DMS79 (cell line): ENCODE data around the gene PCDH19.

Experiments
- DNase-seq: peaks from one replicate; lab custom pipeline; 2025; lab: John Stamatoyannopoulos, UW

The PCDH19 gene

DNA sequence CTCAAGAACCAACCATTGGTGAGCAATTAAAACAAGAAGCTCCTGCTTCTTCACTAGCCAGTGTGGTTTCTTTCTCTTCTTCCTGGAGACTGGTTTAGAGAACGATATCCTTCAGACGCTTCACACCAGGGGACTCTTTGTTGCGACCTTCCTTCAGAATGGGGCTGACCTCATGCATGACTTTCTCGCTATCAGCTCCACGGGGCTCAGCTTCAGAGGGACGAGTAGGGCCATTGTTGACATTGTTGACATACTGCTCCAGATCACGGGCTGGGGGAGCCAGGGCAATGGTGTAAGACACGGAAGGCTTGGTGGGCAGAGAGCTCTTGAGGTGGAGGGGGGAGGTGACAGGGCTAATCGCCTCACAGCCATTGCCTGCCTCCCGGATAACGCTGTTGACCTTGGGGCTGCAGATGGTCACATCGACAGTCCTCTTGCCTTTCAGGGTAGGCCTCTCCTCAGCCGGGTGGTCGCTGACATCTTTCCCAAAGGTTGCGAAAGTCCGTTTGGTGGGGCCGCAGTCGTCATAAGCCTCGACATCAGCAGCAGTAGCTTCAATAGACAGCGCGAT, 113.8 kb downstream of the PCDH19 start:
- no peak for DNase-seq

DNA sequence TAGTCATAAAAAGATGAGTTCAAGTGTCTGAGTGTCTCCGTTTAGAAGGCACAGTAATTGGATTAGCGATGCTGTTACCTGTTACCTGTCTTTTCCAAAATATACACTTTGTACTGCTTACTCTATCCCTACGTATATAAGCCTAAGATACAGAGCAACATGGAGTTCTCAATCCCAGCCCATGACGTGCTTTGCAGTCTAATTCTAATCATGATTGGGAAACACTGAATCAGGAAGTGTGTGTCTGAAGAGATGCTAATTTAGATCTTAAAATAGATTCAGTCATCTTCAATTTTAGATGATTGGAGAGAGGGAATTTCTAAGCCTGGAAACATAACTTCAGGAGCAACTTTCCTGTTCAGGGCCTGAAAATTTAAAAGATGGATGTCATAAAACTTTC, 115.1 kb downstream of the PCDH19 start:
- DNase-seq, result no peak

DNA sequence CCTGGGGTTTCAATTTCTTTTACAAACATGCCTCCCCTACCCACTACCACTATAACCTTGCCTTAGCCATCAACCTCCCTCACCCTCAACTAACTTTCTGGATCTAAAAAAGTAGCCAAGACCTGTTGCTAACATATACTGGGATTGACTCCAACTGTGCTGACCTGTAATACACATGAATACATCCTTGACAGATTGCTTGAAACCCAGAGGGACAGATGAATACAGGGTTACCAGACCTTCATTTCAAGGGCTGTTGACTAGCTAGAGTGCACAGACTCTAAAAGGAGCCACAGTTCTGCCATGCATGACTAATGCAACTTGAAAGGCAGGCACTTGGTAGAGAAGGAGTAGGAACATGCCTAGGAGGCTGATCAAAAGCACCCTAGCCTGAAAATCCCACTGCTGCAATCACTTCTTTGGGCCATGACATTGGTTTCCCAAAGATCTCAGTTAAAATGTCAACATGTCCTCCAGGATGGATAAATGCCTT, 121.0 kb downstream of the PCDH19 start:
- DNase-seq, result no peak

DNA sequence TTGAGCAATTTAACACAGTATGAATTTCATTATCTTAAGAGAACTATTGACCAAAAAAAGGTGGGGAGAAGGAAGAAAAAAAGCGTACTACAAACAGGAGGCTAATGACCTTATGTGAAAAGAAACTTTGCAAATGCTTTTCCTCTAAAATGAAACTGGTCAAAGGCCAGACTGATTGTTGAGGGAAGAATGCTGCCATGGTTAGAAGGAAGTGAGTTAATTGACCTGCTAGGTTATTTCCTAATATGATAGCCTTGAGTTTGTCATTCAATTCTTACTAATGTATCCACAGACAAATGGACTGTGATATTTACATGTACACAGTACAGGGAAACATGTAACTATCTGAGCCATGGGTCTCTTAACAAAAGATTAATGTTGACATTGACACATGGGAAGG, 132.8 kb downstream of the PCDH19 start:
- no peak for DNase-seq

DNA sequence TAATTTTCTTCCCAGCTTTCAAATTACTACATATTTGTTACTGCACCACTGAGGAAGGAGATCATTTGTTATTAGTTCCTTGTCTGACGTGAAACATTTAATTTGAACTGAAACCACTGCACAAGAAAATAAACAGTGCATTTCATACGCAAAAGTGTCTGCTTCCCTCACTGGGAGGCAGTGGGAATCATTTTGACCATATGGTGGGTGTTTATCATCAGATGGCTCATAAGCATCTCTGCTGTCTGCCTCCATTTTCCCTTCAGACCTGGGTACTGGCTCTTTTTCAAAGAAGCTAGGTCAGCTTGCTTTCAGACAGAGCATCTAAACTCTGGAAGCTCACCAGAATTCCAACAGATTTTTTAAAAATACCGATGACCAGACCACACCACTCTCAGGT, 135.2 kb downstream of the PCDH19 start:
- no peak for DNase-seq

DNA sequence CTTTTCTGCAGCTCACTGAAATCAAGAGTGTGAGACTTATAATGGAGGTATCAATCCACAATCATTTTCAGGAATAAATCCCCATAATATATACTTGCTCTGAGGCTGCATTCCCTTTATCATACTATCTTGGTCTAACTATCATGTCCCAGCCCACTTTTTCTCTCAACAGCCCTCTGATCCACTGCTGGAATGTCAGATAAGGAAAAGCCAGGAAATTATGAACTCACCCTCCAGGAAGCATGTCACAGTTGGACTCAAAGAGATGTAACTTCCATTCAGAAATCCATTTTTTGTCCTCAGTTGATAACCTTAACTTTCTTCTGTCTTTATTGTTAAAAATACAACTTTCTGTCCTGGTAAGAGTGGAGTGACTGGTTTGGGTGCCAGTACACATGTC, 144.9 kb downstream of the PCDH19 start:
- no peak for DNase-seq

DNA sequence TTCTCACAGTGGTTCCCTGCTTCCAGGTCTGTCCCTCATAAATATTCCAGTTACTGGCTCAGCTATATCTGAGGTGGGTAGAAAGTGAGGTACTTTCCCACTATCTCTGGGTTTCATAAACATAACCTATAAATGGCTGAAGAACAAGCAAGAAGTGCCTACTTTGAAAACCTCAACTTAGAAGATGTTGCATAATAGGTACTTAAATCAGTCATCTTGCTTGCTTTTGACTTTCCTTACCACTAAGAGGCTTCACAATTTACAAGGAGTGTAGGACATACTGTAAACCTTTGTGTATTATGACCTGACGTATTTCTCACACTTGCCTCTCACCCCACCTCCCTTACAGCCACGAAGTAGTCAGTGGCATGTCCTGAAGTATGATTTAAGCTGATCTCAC, 145.9 kb downstream of the PCDH19 start:
- no peak for DNase-seq

DNA sequence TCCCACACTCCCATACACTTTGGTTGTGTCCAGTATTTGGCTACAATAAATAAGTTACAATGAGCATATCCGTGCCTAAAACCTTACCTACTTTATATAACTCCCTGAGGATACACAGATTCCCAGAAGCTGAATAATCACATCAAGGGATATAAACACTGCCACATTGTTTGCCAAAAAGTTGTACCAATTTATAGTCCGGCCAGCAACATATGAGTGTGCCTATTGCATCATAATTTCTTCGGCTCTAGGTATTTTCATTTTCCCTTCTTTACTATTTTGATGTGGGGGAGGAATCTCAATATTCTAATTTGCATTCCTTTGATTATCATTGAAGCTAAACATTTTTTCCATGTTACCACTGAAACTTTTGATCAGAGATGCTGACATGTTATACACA, 146.4 kb downstream of the PCDH19 start:
- DNase-seq, result no peak

DNA sequence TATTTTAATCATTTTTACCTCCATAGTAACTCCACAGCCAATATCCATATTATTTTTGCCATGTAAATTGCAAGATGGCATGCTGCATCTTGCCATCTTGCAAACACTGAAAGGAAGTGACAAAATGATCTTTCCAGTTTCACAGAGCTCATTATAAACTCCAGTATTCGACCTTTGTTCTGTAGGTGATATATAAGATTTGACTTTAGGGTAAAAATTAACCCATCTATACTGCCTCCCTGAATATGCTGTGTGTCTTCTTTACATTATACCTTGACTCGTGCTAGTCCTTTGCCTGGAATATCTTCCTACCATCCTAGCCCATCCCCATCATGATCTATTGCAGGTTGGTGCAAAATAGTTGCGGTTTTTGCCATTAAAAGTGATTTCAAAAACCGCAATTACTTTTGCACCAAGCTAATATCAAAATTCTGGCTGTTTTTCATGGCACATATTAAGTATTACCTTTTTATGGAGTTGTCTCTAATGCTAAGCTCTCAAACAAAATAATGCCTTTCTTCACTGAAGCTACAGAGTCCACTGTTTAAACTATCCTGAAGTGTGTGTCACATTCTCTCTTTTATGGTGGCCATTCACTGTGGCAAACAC, 161.1 kb downstream of the PCDH19 start:
- no peak for DNase-seq

DNA sequence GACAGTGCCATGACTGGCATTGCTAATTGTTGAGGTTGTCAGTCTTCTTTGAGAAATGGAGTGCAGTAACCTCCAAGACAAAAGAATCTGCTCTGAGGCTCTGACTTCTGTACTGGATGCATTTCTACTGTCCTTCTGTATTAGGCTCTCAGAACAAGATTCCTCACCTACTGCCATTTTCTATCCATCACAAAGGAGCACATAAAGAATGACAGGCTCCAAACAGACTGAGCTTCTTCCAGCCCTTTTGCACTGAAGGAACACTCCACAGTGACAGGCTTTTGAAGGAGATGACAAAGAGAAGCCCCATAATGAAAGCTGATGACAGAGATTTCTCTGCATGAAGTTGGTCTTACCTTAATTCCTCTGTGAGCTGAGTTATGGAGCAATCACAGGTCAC, 162.2 kb downstream of the PCDH19 start:
- no peak for DNase-seq

DNA sequence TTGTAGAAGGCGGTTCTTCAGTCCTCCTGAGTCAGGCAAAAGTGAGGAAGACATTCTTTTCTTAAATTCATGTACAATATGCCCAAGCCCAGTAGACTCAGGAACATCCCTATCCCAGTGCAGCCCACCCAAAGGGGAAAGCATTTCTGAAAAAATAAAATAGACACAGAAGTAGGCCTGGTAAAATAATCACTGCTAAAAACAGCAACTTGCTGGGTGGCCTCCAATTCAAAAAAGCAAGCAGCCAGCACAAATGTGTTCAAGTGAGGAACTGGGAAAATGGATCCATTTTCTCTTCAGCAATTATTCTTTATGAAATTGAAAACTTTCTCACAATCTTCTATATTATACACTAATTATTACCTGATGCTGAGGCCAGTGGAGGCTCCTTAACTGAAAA, 165.4 kb downstream of the PCDH19 start:
- DNase-seq, result no peak
